GM12892 (cell line): Measurements from ENCODE around the gene CNTN5.

Experiments used
- DNase-seq: peaks from one replicate; pipeline ENCODE4 v3.0.0; 2011; ENCODE audit not compliant: insufficient read length
- FAIRE-seq: peaks from 2 replicates; lab custom pipeline; 2011; peaks lifted over from hg19 to GRCh38; lab: Jason Lieb, UNC
- POLR2A ChIP-seq: IDR thresholded peaks from 2 replicates; pipeline ENCODE4 v1.6.1; 2011; ENCODE audit warnings: low read depth, low read length, control low read depth
- POLR2AphosphoS5 ChIP-seq: IDR thresholded peaks from 2 replicates; pipeline ENCODE4 v1.6.1; 2011; ENCODE audit warnings: low read depth, low read length, control low read depth
- TAF1 ChIP-seq: IDR thresholded peaks from 2 replicates; pipeline ENCODE4 v1.6.1; 2011; ENCODE audit warnings: low read depth, mild to moderate bottlenecking, control low read depth, low read length, borderline replicate concordance

The CNTN5 gene

DNA sequence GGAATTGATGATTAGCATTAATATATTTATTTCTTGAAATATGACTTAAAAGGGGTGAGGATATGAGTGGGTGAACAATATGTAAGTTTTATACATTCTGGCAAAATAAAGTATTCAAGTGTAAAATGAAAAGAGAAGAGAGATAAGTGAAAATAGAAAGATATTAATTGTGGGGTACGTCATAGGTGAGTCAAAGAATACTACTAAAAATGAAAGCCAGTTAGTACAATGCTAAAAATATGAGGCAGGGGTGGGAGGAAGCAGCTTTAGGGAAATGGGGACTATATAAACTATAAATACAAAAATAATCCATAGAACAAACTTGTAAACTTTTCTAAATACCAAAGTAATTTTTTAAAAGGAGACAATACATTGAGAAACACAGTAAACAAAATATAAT is 661.4 kb downstream of the CNTN5 start:
- FAIRE-seq (no peak), DNase-seq (no peak)
- no peak for TF ChIP-seq TAF1
- no peak for TF ChIP-seq POLR2AphosphoS5
- TF ChIP-seq POLR2A = no peak

DNA sequence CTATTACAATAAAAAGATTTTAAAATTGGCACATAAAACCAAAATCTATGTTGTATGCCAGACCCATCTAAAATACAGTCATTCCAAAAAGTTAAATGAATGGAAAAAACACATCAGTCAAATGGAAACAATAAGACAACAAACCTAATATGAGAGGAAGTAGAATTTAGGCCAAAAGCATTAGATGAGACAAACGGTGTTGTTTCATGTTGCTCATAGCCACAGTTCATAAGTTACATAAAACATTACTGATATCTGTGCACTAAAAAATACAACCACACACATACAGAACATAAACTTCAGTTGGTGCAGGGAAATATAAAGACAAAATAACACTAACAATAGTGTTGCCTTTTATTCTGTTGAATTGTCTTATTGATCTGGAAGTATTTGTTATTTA is 661.9 kb downstream of the CNTN5 start:
- peak; percentile 44 for FAIRE-seq
- no peak for TF ChIP-seq POLR2A
- DNase-seq = no peak

DNA sequence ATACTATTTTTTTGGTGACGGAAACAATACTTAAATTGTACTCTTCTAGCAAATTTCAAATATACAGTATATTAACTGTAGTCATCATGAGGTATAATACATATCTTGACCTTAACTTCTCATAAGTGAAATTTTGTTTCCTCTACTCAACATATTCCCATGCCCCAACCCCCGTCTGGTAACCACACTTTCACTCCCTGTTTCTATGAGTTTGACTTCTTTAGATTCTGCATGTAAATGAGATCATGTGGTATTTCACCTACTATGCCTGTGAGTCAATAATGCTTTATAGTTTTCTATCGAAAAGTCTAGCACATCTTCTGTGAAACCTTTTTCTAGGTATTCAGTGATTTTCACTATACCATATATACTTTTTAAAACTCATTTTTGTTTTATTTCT is 663.2 kb downstream of the CNTN5 start:
- FAIRE-seq = no peak
- DNase-seq = no peak
- TF ChIP-seq TAF1 (no peak), POLR2A (no peak), POLR2AphosphoS5 (no peak)

DNA sequence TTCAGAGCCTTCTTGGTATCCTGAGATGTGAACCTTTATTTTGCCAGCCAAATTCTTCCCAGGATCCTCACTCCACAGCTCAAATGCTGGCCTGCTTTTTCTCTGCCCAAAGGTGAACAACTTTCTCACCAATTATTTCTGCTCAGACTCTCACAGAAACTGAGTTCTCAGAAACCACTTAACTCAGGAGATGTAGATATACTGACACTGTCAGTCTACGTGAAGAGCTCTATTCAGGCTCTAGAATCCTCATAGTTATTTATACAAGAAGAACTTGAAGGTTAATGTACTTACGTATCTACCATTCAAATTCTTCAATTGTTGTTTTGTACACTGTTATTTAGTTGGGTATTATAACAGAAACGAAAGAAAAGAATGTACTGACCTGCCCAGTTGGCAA is 666.1 kb downstream of the CNTN5 start:
- TF ChIP-seq TAF1 = no peak
- TF ChIP-seq POLR2A = no peak
- TF ChIP-seq POLR2AphosphoS5 = no peak
- FAIRE-seq (no peak), DNase-seq (no peak)

DNA sequence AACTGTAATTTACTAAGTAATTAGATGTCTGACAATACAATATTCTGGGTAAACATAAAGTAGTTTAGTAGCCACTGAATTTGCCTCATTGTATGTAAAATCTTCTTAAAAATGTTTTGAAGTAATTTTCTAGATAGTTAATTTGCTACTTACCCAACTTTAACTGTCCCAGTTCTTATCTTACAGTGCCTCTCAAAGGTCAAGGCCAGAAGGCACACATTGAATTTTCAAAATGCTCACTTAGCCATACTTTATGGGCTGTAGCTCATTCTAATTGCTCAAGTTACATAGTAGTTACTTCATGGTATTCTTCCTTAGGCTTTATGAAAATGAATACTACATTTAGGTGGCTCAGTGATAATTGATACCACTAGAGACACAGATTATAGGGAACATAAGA is 666.6 kb downstream of the CNTN5 start:
- no peak for FAIRE-seq
- no peak for DNase-seq
- TF ChIP-seq TAF1 (no peak), POLR2AphosphoS5 (no peak), POLR2A (no peak)

DNA sequence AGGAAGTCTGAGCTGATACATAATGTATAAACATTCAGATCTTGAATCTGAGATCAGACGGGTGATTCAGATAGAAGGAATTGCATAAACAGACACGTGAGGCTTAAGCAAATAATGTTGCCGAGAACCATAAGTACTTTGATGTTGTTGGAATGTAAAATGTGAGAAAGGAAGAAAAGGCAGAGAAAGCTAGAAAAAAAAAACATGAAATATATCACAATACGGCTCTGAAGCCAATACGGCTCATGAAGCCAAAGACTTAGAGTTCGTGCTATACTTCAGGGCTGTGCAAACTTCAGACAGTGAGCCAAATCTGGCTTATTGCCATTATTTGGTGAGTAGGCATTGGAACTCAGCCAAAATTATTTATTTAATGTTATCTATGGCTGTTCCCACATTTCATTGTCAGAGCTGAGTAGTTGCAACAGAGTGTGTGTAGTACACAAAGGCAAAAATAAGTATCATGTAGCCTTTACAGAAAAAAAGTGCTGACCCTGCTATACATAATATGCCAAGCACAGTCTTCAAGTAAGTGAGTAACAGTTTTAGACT is 673.3 kb downstream of the CNTN5 start:
- DNase-seq (no peak), FAIRE-seq (no peak)
- TF ChIP-seq POLR2AphosphoS5 = no peak
- TF ChIP-seq TAF1 = no peak
- no peak for TF ChIP-seq POLR2A

DNA sequence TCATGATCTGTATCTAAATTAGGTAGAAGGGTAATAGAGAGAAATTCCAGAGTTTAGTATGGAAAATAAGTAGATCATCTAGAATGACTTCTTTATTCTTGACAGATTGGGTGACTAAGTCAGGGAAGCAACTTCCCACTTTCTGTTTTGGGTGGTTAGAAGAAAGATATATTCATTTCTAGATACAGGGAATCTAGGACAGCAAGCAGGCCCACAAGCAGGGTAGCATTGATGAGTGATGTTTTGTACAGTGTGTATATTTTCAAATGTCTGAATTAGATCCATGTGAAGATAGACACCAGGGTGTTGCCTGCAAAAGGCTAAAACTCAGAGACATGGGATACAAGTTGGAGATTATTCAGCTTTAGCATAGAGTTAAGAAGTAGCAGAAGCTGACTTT is 674.4 kb downstream of the CNTN5 start:
- no peak for DNase-seq
- TF ChIP-seq TAF1 = no peak
- TF ChIP-seq POLR2AphosphoS5 = no peak
- TF ChIP-seq POLR2A = no peak
- no peak for FAIRE-seq

DNA sequence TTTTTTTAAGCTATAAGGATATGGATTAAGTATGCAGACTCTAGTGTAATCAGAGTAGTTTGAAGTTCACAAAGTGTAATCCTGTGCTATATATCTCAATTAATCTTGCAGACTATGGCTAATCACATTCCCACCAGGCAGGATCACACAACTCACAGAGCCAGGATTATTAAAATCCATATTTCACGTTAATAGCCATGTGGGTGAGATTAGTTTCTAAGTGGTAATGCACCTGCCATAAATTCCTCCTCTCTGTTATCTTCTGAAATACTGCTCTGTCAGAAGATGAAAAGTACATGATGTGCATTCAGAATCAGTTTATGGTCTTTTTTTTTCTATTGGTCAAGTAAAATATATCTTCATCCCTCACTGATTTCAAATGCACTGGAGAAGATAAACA is 686.1 kb downstream of the CNTN5 start:
- DNase-seq = no peak
- TF ChIP-seq POLR2AphosphoS5 (no peak), TAF1 (no peak), POLR2A (no peak)
- no peak for FAIRE-seq

DNA sequence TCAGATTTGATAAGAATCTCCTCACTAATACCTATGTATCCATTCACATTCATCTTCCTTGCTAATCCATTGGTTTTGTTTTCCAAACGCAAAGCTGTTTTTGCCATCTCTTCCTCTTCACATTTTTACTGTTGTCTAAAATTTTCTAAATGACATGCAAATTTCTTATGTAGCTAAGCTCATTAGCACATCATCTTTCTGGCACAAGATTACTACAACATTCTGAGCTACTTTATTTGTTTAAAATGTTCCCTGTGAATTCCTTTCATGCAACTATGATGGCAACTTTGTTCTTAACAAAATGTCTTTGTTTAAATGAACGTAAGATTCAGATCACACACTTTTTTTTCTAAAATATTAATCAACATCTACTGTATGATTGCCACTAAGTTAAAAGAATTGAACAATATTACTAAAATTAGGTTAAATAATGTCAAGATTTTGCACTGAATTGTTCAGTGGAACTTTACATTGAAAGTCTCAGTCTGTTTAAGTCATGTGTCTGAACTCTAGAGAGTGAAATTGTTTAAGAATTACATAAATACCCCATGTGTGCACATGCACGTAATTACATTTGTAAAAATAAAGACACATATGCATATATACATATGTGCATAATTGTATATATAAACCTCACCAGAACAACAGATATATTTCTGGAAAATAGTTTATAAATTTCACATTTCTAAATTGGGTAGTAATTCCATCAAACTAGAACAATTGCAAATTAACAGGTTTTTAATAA is 688.4 kb downstream of the CNTN5 start:
- DNase-seq = no peak
- FAIRE-seq = no peak
- no peak for TF ChIP-seq POLR2A
- TF ChIP-seq TAF1 = no peak
- TF ChIP-seq POLR2AphosphoS5 = no peak

DNA sequence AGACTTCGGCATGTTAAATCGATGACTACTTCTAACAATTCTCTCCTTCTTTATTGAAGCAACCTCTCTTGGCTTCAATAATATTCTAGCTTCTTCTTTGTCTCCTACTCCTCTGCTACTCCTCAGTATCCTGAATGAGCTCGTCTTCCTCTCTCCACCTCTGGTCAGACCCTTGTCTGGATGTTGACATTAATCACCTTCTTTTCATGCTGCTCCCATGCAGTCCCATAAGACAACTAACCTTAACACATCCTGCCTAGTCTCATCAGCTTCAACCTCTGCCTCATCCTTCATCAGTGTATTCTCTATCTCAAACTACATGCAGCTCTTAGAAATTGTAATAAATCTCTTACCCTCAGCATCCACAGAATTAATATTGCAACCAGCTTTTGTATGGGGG is 695.6 kb downstream of the CNTN5 start:
- no peak for FAIRE-seq
- TF ChIP-seq POLR2A (no peak), TAF1 (no peak), POLR2AphosphoS5 (no peak)

DNA sequence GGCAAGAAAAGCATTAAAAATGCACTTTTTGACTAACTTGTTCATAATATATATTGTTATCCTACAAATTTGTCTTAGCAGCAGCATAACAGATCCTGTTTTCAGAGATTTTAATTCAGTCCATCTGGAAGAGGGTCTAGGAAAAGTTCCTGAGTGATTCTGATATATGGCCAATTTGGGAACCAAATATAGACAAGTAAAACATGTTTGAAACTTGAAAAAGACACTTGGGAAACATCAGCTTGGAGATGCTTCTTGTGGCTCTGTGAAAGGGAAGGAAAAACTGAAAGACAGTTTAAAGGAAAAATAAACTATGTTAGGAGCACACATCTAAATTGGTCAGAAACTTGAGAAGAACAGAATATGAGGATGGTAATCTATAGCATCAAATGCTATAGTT is 697.5 kb downstream of the CNTN5 start:
- no peak for DNase-seq
- no peak for TF ChIP-seq POLR2A
- no peak for TF ChIP-seq TAF1
- no peak for TF ChIP-seq POLR2AphosphoS5
- no peak for FAIRE-seq

More for the DNA sequence above, 695.6 kb downstream of the CNTN5 start:
- DNase-seq = no peak

DNA sequence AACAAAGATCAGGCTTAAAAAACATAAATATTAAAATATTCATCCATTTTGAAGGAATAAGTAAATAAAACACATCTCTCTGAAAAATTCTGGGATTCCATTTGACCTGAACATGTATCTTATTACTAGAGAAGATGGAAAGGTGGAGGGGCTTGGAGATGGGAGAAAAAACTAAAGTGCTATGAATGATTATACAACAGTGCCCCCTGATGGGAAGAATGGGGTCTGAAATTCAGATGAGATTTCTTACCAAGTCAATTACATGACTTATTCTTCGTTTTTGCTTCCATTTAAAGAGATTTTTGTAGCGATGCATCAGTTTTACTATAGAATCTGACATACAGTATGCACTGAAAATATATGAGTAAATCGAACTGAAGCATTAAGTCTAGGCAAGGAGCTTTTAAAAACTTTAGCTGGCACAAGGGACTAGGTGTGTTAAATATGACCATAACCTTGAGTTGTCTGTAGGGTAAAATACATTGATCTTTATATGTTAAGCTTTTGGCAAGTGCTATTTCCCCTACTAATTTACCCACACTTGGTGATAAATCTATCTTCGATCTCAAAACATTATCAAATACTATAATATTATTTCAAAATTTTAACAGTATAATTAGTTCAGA is 718.8 kb downstream of the CNTN5 start:
- TF ChIP-seq POLR2AphosphoS5 (no peak), POLR2A (no peak), TAF1 (no peak)
- FAIRE-seq (peak; percentile 21), DNase-seq (peak; percentile 3)

DNA sequence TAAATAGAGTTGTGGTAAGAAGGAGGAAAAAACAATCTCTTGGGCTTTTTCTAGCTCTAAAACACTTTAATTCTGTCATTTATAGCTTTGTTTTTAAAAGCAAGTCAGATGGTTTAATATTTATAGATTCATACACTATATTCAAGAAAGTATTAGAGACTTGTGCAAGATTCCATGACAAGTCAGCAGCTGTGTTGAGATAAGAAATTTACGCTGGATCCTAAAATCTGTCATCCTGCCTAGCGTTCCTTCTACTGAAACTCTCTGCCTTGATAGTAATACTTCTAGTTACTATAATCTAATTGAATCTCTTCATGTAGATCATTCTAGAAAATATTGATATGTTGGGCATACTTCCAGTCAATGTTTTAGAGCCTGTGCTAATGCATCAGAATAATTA is 721.8 kb downstream of the CNTN5 start:
- no peak for TF ChIP-seq POLR2AphosphoS5
- TF ChIP-seq POLR2A = no peak
- no peak for TF ChIP-seq TAF1
- DNase-seq (no peak), FAIRE-seq (no peak)
